ENCODE measurements around the gene GLUL.

DNA sequence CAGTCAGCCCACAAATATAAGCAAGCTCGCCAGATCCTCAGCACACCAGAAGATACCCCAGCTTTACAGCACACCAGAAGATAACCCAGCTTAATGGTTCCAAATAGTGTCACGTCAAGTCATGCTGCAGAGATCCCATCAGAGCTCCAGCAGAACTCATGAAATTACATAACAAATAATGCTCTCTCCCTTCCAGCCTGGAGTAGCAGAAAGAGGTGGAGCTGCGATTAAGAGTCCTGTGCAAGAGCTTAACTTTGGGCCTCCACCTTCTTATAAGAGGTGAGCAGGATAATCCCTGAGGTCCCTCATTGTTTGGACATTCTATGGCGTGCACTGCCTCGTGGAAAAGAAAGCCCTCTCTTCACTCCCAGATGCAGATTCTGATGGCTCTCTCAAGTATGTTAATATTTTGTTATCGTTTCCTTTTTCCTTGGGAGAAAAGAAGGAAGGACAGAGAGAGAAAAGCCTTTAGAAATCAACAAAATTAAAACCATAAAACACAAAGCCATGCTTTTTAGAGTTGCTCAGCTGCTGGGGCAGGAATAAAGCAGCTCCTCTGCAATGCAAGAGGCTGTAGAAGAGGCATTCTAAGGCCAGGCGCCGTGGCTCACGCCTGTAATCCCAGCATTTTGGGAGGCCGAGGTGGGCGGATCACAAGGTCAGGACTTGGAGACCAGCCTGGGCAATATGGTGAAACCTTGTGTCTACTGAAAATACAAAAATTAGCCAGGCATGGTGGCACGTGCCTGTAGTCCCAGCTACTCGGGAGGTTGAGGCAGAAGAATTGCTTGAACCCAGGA, 59.1 kb downstream of the GLUL start:
- TF ChIP-seq NFE2L2 (conservative IDR thresholded peaks at IDR 0.05; ENCODE audit: low read length) = no peak
- no peak for TF ChIP-seq EHMT2 (IDR thresholded peaks at IDR 0.05; ENCODE audit: low read depth)
- no peak for TF ChIP-seq CHD4 (IDR thresholded peaks at IDR 0.05; ENCODE audit: borderline replicate concordance)
- TF ChIP-seq, protein P1, sequence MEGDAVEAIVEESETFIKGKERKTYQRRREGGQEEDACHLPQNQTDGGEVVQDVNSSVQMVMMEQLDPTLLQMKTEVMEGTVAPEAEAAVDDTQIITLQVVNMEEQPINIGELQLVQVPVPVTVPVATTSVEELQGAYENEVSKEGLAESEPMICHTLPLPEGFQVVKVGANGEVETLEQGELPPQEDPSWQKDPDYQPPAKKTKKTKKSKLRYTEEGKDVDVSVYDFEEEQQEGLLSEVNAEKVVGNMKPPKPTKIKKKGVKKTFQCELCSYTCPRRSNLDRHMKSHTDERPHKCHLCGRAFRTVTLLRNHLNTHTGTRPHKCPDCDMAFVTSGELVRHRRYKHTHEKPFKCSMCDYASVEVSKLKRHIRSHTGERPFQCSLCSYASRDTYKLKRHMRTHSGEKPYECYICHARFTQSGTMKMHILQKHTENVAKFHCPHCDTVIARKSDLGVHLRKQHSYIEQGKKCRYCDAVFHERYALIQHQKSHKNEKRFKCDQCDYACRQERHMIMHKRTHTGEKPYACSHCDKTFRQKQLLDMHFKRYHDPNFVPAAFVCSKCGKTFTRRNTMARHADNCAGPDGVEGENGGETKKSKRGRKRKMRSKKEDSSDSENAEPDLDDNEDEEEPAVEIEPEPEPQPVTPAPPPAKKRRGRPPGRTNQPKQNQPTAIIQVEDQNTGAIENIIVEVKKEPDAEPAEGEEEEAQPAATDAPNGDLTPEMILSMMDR (IDR thresholded peaks at IDR 0.05) = no peak
- TF ChIP-seq HDAC2 (IDR thresholded peaks at IDR 0.05) = no peak
- no peak for TF ChIP-seq PHF8 (IDR thresholded peaks at IDR 0.05; ENCODE audit: borderline replicate concordance, low read depth)
- TF ChIP-seq SMC3 (IDR thresholded peaks at IDR 0.05) = no peak
